ENCODE data around the gene PLD4. TPM values are rescaled to one million over a fixed set of nuclear protein-coding genes. Genes with fewer than 3 reads are reported as not detected.

The PLD4 gene
- total and polyA plus RNA-seq, 2 experiments from 2014 or later = 0.77 TPM; not detected in 1

DNA sequence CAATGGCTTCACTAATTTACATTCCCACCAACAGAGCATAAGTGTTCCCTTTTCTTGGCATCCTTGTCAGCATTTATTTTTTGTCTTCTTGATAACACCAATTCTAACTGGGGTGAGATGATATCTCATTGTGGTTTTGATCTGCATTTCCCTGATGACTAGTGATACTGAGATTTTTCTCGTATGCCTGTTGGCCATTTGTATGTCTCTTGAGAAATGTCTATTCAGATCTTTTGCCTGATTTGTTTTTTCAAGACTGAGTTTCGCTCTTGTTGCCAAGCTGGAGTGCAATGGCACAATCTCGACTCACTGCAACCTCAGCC lies 4.7 kb upstream of the PLD4 start:
- TF ChIP-seq, protein P1, sequence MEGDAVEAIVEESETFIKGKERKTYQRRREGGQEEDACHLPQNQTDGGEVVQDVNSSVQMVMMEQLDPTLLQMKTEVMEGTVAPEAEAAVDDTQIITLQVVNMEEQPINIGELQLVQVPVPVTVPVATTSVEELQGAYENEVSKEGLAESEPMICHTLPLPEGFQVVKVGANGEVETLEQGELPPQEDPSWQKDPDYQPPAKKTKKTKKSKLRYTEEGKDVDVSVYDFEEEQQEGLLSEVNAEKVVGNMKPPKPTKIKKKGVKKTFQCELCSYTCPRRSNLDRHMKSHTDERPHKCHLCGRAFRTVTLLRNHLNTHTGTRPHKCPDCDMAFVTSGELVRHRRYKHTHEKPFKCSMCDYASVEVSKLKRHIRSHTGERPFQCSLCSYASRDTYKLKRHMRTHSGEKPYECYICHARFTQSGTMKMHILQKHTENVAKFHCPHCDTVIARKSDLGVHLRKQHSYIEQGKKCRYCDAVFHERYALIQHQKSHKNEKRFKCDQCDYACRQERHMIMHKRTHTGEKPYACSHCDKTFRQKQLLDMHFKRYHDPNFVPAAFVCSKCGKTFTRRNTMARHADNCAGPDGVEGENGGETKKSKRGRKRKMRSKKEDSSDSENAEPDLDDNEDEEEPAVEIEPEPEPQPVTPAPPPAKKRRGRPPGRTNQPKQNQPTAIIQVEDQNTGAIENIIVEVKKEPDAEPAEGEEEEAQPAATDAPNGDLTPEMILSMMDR (IDR thresholded peaks at IDR 0.05; ENCODE audit: poor library complexity) = no peak
- TF ChIP-seq EZH2phosphoT487 (IDR thresholded peaks at IDR 0.05; ENCODE audit: low read depth, severe bottlenecking, unreplicated experiment) (no peak), EZH2 (IDR thresholded peaks at IDR 0.05; ENCODE audit: borderline replicate concordance) (no peak)
- no peaks in the 10 kb centered on the region for H3K9me2 ChIP-seq (replicated peaks; ENCODE audit: insufficient read depth)
- no peak for DNase-seq (ENCODE audit: low spot score)
- no peak overlapping the region for H3K4me2 ChIP-seq
- no peak overlapping the region for H2AFZ ChIP-seq
- H3K27ac ChIP-seq = no peak overlapping the region
- no peaks in the 10 kb centered on the region for H4K20me1 ChIP-seq (ENCODE audit: insufficient read depth, poor library complexity, severe bottlenecking)
- H3K79me2 ChIP-seq = no peaks in the 10 kb centered on the region
- H3K27me3 ChIP-seq = peaks cover 5% of the 10 kb centered on the region
- H3K9me3 ChIP-seq (ENCODE audit: low read depth) = no peaks in the 10 kb centered on the region
- H3K36me3 ChIP-seq (replicated peaks; ENCODE audit: insufficient read depth, low read depth) = no peaks in the 10 kb centered on the region
- 61% methylated on average over 3 of the region's 3 CpGs for WGBS (ENCODE audit: low lambda C conversion rate, missing lambda C conversion rate)
- no peaks in the 10 kb centered on the region for H3K4me1 ChIP-seq (ENCODE audit: insufficient read depth)
- H3K4me3 ChIP-seq = no peak overlapping the region

DNA sequence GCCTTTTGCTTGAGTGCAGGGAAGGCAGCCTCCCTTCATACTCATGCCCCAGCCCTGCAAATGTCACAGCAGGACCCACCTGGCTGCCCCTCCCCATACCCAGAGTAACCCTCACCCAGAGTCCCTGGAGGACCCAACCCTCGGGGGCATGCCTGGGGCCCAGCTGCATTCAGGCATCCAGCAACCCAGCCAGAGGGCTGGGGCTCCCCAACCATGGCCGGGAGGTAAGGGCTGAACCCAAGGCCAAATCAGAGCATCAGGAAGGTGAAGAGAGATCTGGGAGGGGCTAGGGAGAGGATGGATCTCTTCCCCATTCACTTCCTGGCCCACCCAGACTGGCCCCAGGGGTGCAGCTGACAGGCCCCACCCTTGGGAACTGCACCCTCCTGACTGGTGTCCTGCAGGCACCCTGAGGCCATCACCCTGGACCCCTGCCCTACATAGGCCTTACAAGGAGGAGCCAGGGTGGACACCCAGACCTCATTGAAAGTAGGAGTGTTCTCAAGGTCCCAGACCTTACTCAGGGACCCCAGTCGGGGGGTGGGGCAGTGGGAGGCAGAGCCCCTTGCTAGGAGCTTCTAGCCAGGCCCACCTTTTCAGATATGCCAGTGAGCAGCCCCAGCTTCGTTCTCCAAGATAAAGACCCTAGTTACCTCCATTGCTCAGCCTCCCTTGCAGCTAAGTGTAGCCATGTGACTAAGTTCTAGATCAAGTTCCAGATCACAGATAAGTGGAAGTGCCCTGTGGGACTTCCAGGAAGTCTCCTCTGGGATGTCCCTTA lies 849 bp upstream of the PLD4 start:
- no peaks in the 10 kb centered on the region for H3K36me3 ChIP-seq (replicated peaks; ENCODE audit: insufficient read depth, low read depth)
- H3K4me1 ChIP-seq (ENCODE audit: insufficient read depth) = no peaks in the 10 kb centered on the region
- H3K27me3 ChIP-seq = no peaks in the 10 kb centered on the region
- TF ChIP-seq EZH2 (IDR thresholded peaks at IDR 0.05; ENCODE audit: borderline replicate concordance) (no peak), EZH2phosphoT487 (IDR thresholded peaks at IDR 0.05; ENCODE audit: low read depth, severe bottlenecking, unreplicated experiment) (no peak)
- TF ChIP-seq, protein P1 (IDR thresholded peaks at IDR 0.05; ENCODE audit: poor library complexity) = no peak
- no peaks in the 10 kb centered on the region for H3K9me2 ChIP-seq (replicated peaks; ENCODE audit: insufficient read depth)
- H3K27ac ChIP-seq = no peak overlapping the region
- no peak overlapping the region for H2AFZ ChIP-seq
- H3K9me3 ChIP-seq (ENCODE audit: low read depth) = no peaks in the 10 kb centered on the region
- H3K79me2 ChIP-seq = no peaks in the 10 kb centered on the region
- 92% methylated on average over 4 of the region's 4 CpGs for WGBS (ENCODE audit: low lambda C conversion rate, missing lambda C conversion rate)
- H3K4me3 ChIP-seq = no peak overlapping the region
- no peak overlapping the region for H3K4me2 ChIP-seq
- DNase-seq (ENCODE audit: low spot score) = no peak
- H4K20me1 ChIP-seq (ENCODE audit: insufficient read depth, poor library complexity, severe bottlenecking) = no peaks in the 10 kb centered on the region

DNA sequence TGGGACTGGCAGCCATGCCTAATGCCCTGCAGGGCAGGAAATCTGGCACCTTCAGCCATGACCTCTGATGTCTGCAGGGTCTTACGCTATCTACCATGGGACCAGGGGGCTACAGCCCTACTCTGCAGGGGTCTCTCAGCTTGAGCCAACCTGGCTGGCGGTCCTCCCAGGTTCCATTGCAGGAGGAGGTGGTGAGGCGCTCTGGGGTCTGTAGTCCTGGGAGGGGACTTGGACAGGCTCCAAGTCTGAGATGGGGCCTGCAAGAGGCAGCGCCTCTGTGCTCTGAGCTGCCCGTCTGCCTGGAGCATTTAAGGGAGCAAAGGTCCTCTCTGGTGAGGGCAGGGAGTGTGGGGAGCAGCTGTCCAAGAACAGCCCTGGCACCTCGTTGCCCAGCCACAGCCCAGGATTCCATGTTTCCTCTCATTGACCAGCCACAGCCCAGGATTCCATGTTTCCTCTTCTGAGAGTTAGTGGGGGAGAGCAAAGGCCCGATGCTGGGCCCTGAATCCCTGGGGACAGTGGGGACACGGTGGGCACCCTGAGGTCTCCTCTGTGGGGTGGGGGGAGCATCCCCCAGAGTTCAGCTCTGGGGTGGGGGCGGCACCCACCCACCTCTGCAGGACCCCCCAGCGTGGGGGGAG lies 655 bp downstream of the PLD4 start:
- peaks cover under 1% of the 10 kb centered on the region for H3K27me3 ChIP-seq
- H3K4me2 ChIP-seq = no peak overlapping the region
- no peak overlapping the region for H3K27ac ChIP-seq
- WGBS (ENCODE audit: low lambda C conversion rate, missing lambda C conversion rate) = 75% methylated on average over 7 of the region's 10 CpGs
- no peaks in the 10 kb centered on the region for H3K36me3 ChIP-seq (replicated peaks; ENCODE audit: insufficient read depth, low read depth)
- no peaks in the 10 kb centered on the region for H3K9me2 ChIP-seq (replicated peaks; ENCODE audit: insufficient read depth)
- DNase-seq (ENCODE audit: low spot score) = no peak
- H3K4me1 ChIP-seq (ENCODE audit: insufficient read depth) = no peaks in the 10 kb centered on the region
- H3K79me2 ChIP-seq = no peaks in the 10 kb centered on the region
- no peak for TF ChIP-seq EZH2phosphoT487 (IDR thresholded peaks at IDR 0.05; ENCODE audit: low read depth, severe bottlenecking, unreplicated experiment)
- TF ChIP-seq, protein P1 (IDR thresholded peaks at IDR 0.05; ENCODE audit: poor library complexity) = no peak
- no peak for TF ChIP-seq EZH2 (IDR thresholded peaks at IDR 0.05; ENCODE audit: borderline replicate concordance)
- no peak overlapping the region for H3K4me3 ChIP-seq
- H2AFZ ChIP-seq = no peak overlapping the region
- H4K20me1 ChIP-seq (ENCODE audit: insufficient read depth, poor library complexity, severe bottlenecking) = no peaks in the 10 kb centered on the region
- H3K9me3 ChIP-seq (ENCODE audit: low read depth) = no peaks in the 10 kb centered on the region
